GM12892 (cell line): ENCODE measurements around the gene GAS6.

Experiments
- DNase-seq: peaks from one replicate; pipeline ENCODE4 v3.0.0; 2011; ENCODE audit not compliant: insufficient read length
- FAIRE-seq: peaks from 2 replicates; lab custom pipeline; 2011; peaks lifted over from hg19 to GRCh38; lab: Jason Lieb, UNC
- POLR2A ChIP-seq: IDR thresholded peaks from 2 replicates; pipeline ENCODE4 v1.6.1; 2011; ENCODE audit warnings: low read depth, low read length, control low read depth
- POLR2AphosphoS5 ChIP-seq: IDR thresholded peaks from 2 replicates; pipeline ENCODE4 v1.6.1; 2011; ENCODE audit warnings: low read depth, low read length, control low read depth
- TAF1 ChIP-seq: IDR thresholded peaks from 2 replicates; pipeline ENCODE4 v1.6.1; 2011; ENCODE audit warnings: low read depth, mild to moderate bottlenecking, control low read depth, low read length, borderline replicate concordance

Gene GAS6

GRCh38 chr13:113770937-113771336 lies 92.9 kb downstream of the GAS6 start:
- TF ChIP-seq POLR2A (no peak), POLR2AphosphoS5 (no peak), TAF1 (no peak)
- FAIRE-seq (no peak), DNase-seq (no peak)
